ENCODE results near the gene ITGB5.
A peak's percentile ranks its signal among the peaks of the same experiment; 100 is the strongest.
"Not testable (repeated sequence)": the region's sequence is repeated elsewhere in the genome, so short reads cannot be mapped to it uniquely, and the experiment has no call there.

The ITGB5 gene

GRCh38 chr3:124758851-124759635, 128.1 kb downstream of the ITGB5 start:
- no peak for DNase-seq (ENCODE audit: low read depth in 1 of 2, low spot score in 1 of 2)

- not testable (repeated sequence) for DNase-seq (ENCODE audit: low read depth in 1 of 2, low spot score in 1 of 2)
Observed at GRCh38 chr3:124757926-124758325, 129.2 kb downstream of the ITGB5 start.

GRCh38 chr3:124752051-124752450, 135.1 kb downstream of the ITGB5 start:
- no peak for DNase-seq (ENCODE audit: low read depth in 1 of 2, low spot score in 1 of 2)

DNA sequence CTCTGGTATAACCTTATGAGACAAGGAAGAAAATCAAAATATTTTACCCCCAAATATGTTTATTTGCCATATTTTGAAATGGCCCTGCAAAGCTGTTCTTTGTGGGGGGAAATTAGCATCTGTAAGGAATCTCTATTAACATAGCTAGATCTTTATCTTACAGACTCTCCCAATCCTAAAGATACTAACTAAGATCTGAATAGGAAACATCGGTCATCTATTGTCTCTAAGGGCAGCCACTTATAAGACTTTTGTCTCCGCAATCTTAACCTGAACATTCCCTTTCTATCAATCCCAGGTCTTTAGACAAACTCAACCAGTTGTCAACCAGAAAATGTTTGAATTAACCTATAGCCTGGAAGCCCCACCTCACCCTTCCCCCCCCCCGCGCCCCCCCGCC, 135.7 kb downstream of the ITGB5 start:
- DNase-seq (ENCODE audit: low read depth in 1 of 2, low spot score in 1 of 2): no peak

GRCh38 chr3:124749877-124750276, 137.3 kb downstream of the ITGB5 start:
- not testable (repeated sequence) for DNase-seq (ENCODE audit: low read depth in 1 of 2, low spot score in 1 of 2)

- DNase-seq (ENCODE audit: low read depth in 1 of 2, low spot score in 1 of 2): no peak
Observed at GRCh38 chr3:124748560-124749198, 138.5 kb downstream of the ITGB5 start.

GRCh38 chr3:124747111-124747981, 139.8 kb downstream of the ITGB5 start:
- DNase-seq (ENCODE audit: low read depth in 1 of 2, low spot score in 1 of 2): no peak

DNA sequence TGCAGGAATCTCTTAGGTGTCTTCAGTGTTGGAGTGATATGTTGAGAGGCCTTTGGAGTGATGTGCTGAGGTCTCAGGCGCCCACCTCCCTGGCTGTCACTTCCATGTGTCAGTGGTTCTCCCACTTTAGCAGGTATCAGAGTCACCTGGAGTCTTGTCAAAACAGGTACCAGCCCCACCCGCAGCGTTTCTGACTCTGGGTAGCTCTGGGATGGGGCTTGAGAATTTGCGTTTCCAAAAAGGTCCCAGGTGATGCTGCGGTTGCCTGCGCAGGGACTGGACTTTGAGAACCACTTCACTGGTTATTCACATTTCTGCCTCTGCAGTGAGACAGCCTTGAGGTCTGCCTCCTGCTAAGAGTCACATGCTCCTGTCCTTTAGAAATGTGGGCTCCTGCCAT, 141.4 kb downstream of the ITGB5 start:
- DNase-seq (ENCODE audit: low read depth in 1 of 2, low spot score in 1 of 2): no peak

DNA sequence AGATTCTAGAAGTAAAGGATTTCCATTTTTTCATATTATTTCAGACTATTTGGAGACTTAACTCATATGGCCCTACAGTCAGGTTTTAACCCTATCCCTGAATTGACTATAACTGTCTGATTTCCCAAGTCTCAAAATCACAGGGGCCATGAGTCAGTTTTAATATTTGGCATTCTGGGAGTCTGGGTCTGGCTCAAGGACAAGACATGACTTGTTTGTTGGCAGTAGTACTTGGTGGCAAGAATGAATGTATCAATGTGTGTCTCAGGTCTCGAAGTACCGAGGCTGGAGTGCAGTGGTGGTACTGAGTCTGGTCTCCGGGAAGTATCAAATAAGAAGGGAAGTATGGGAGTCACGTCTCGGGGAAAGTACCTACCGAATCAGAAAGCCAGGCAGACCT, 146.1 kb downstream of the ITGB5 start:
- DNase-seq (ENCODE audit: low read depth in 1 of 2, low spot score in 1 of 2): no peak

DNA sequence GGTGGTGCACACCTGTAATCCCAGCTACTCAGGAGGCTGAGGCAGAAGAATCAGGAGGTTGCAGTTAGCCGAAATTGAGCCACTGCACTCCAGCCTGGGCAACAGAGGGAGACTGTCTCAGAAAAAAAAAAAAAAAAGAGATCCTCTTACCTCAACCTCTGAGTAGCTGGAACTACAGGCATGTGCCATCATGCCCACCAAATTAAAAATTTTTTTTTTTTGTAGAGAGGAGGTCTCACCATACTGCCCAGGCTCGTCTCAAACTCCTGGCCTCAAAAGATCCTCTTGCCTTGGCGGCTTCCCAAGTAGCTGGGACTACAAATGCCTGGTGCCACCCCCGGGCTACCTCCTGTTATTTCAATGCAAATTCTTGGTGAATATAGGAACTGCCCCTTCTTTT, 155.4 kb downstream of the ITGB5 start:
- no peak for DNase-seq (ENCODE audit: low read depth in 1 of 2, low spot score in 1 of 2)

GRCh38 chr3:124730941-124731297, 156.2 kb downstream of the ITGB5 start:
- no peak for DNase-seq (ENCODE audit: low read depth in 1 of 2, low spot score in 1 of 2)

DNA sequence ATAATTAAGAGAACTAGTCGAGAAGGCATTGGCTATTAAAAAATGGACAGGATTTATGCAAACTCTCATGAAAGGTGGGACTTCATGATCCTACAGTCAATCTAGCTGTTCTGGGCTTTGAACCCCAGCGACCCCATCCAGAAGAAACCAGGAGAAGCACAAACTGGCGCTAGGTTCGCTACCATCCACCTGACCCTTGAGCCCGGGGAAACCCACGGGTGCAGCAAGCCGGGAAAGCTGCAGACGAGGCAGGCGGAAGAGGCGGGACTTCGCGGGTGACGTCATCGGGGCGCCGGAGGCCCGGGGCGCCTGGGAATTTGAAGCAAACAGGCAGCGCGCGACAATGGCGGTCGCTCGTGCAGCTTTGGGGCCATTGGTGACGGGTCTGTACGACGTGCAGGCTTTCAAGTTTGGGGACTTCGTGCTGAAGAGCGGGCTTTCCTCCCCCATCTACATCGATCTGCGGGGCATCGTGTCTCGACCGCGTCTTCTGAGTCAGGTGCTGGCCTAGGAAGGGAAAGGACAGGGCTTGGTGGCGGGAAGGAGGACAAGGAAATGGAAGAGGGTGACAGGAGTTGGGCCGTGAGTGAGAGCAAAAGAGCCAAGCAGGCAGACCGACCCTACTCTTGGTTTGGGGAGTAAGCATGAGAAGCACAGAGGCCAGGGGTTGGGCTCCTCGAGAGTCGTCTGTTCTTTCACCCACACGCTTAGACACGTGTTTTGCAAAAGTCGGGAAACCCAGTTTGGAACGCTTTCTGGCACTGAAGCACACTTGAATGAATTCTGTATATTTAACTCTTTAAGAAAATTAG, 156.8 kb downstream of the ITGB5 start, which contains the start of gene UMPS:
Gene UMPS (plus strand): TSS at position 324 of the 812 bp plus-strand sequence. CDS start 20 bp downstream, at position 344.
- peak; percentile 82 to 88 for DNase-seq (ENCODE audit: low read depth in 1 of 2, low spot score in 1 of 2)

- DNase-seq (ENCODE audit: low read depth in 1 of 2, low spot score in 1 of 2): no peak
Observed at GRCh38 chr3:124722589-124722988, 164.6 kb downstream of the ITGB5 start.

GRCh38 chr3:124714223-124714853, 172.8 kb downstream of the ITGB5 start:
- DNase-seq (ENCODE audit: low read depth in 1 of 2, low spot score in 1 of 2): no peak
